WTC11 (cell line): ENCODE measurements around the gene ARMCX6. TPM values are rescaled to one million over a fixed set of nuclear protein-coding genes. Genes with fewer than 3 reads are reported as not detected.
"Not testable (repeated sequence)": the region's sequence is repeated elsewhere in the genome, so short reads cannot be mapped to it uniquely, and the experiment has no call there.

Experiments
- ATAC-seq: fragments of 200-7000 bp; cut with Tn5 transposase; 2 replicates; pipeline ENCODE4 v1.10.0; 2021; ENCODE audit warnings: mild to moderate bottlenecking, moderate library complexity
- CTCF ChIA-PET: fragments of 300-600 bp; sonication (Branson Sonifier 250); formaldehyde crosslinking; loops from one replicate; lab custom pipeline; 2021; ENCODE audit warnings: antibody characterized with exemption; lab: Charles Lee
- POLR2A ChIA-PET: fragments of 350-600 bp; sonication (Branson Sonifier 250); formaldehyde crosslinking; loops from one replicate; lab custom pipeline; 2021; ENCODE audit warnings: antibody characterized with exemption; lab: Charles Lee
- DNase-seq: peaks from one replicate; pipeline ENCODE4 v3.0.0; 2021; ENCODE audit warnings: low spot score
- H3K27ac Mint-ChIP-seq: 2 replicates; pipeline ENCODE4 v1.8.0; 2021; ENCODE audit warnings: mixed read lengths
- H3K27me3 Mint-ChIP-seq: 2 replicates; pipeline ENCODE4 v1.8.0; 2021; ENCODE audit warnings: low read depth, mild to moderate bottlenecking, moderate library complexity, mixed read lengths
- H3K36me3 Mint-ChIP-seq: 2 replicates; pipeline ENCODE4 v1.8.0; 2021; ENCODE audit warnings: mixed read lengths
- H3K4me1 Mint-ChIP-seq: 2 replicates; pipeline ENCODE4 v1.8.0; 2022; ENCODE audit warnings: mixed read lengths
- H3K4me3 Mint-ChIP-seq: 2 replicates; pipeline ENCODE4 v1.8.0; 2021; ENCODE audit warnings: mild to moderate bottlenecking, moderate library complexity, mixed read lengths
- H3K9me3 Mint-ChIP-seq: 2 replicates; pipeline ENCODE4 v1.8.0; 2021; ENCODE audit warnings: mixed read lengths
- ATF1 ChIP-seq: sonication (generic); formaldehyde crosslinking; IDR thresholded peaks from 2 replicates; pipeline ENCODE4 v1.8.1; 2023; ENCODE audit warnings: mild to moderate bottlenecking, moderate library complexity, missing genetic modification reagents
- CREB1 ChIP-seq: sonication (generic); formaldehyde crosslinking; IDR thresholded peaks from 2 replicates; pipeline ENCODE4 v1.8.0; 2023; ENCODE audit warnings: mild to moderate bottlenecking, missing genetic modification reagents
- CREM ChIP-seq: sonication (generic); formaldehyde crosslinking; IDR thresholded peaks from 2 replicates; pipeline ENCODE4 v1.8.1; 2022; ENCODE audit warnings: mild to moderate bottlenecking, missing genetic modification reagents, moderate library complexity
- ELF4 ChIP-seq: sonication (generic); formaldehyde crosslinking; IDR thresholded peaks from 2 replicates; pipeline ENCODE4 v1.8.1; 2022; ENCODE audit warnings: low read depth, mild to moderate bottlenecking, moderate library complexity, missing genetic modification reagents
- ESRRA ChIP-seq: sonication (generic); formaldehyde crosslinking; IDR thresholded peaks from 2 replicates; pipeline ENCODE4 v1.8.1; 2022; ENCODE audit warnings: mild to moderate bottlenecking, missing genetic modification reagents, borderline replicate concordance
- FOXP1 ChIP-seq: sonication (generic); formaldehyde crosslinking; IDR thresholded peaks from 2 replicates; pipeline ENCODE4 v1.8.0; 2022; ENCODE audit warnings: missing genetic modification reagents, mild to moderate bottlenecking, moderate library complexity, borderline replicate concordance
- GABPB1 ChIP-seq: sonication (generic); formaldehyde crosslinking; IDR thresholded peaks from 2 replicates; pipeline ENCODE4 v1.8.1; 2023; ENCODE audit warnings: mild to moderate bottlenecking, missing genetic modification reagents
- GTF2I ChIP-seq: fragments of 250-450 bp; sonication (Bioruptor Pico); conservative IDR thresholded peaks from 2 replicates; pipeline ENCODE4 v1.4.0; 2021; ENCODE audit warnings: mild to moderate bottlenecking
- KAT7 ChIP-seq: sonication (generic); formaldehyde crosslinking; IDR thresholded peaks from 2 replicates; pipeline ENCODE4 v1.8.1; 2023; ENCODE audit warnings: missing genetic modification reagents, mild to moderate bottlenecking, borderline replicate concordance
- NFE2L1 ChIP-seq: sonication (generic); formaldehyde crosslinking; IDR thresholded peaks from 2 replicates; pipeline ENCODE4 v1.8.1; 2023; ENCODE audit warnings: missing genetic modification reagents
- NFYB ChIP-seq: sonication (generic); formaldehyde crosslinking; conservative IDR thresholded peaks from 2 replicates; pipeline ENCODE4 v1.8.0; 2022; ENCODE audit warnings: low read depth, missing genetic modification reagents
- SMAD3 ChIP-seq: sonication (generic); formaldehyde crosslinking; IDR thresholded peaks from 2 replicates; pipeline ENCODE4 v1.8.0; 2022; ENCODE audit warnings: missing genetic modification reagents, mild to moderate bottlenecking, borderline replicate concordance
- TCF7 ChIP-seq: sonication (generic); formaldehyde crosslinking; IDR thresholded peaks from 2 replicates; pipeline ENCODE4 v1.8.0; 2022; ENCODE audit warnings: mild to moderate bottlenecking, low read depth, missing genetic modification reagents, moderate library complexity
- ZBTB21 ChIP-seq: sonication (generic); formaldehyde crosslinking; IDR thresholded peaks from 2 replicates; pipeline ENCODE4 v1.8.1; 2023; ENCODE audit warnings: mild to moderate bottlenecking, missing genetic modification reagents, borderline replicate concordance
- ZNF317 ChIP-seq: sonication (generic); formaldehyde crosslinking; IDR thresholded peaks from 2 replicates; pipeline ENCODE4 v1.8.1; 2023; ENCODE audit warnings: low read depth, mild to moderate bottlenecking, moderate library complexity, missing genetic modification reagents, borderline replicate concordance
- ZNF416 ChIP-seq: fragments of 250-450 bp; sonication (Bioruptor Pico); IDR thresholded peaks from 2 replicates; pipeline ENCODE4 v1.9.0; 2021; ENCODE audit warnings: mild to moderate bottlenecking, inconsistent platforms
- ZNF512 ChIP-seq: sonication (generic); formaldehyde crosslinking; IDR thresholded peaks from 2 replicates; pipeline ENCODE4 v1.8.1; 2022; ENCODE audit warnings: missing genetic modification reagents, borderline replicate concordance
- total RNA-seq: library from RNA; stranded (reverse); gene quantifications from 3 replicates; pipeline ENCODE4 v1.2.3, GENCODE V29; 2021
- TF ChIP-seq, protein P1 (sequence below): sonication (generic); formaldehyde crosslinking; IDR thresholded peaks from 2 replicates; pipeline ENCODE4 v1.8.1; 2022; ENCODE audit warnings: low read depth, mild to moderate bottlenecking, moderate library complexity, missing genetic modification reagents, borderline replicate concordance
- TF ChIP-seq, protein P2 (sequence below): sonication (generic); formaldehyde crosslinking; IDR thresholded peaks from 2 replicates; pipeline ENCODE4 v1.8.1; 2023; ENCODE audit warnings: mild to moderate bottlenecking, missing genetic modification reagents, moderate library complexity
- TF ChIP-seq, protein P3 (sequence below): fragments of 250-450 bp; sonication (Bioruptor Pico); IDR thresholded peaks from 2 replicates; pipeline ENCODE4 v1.9.0; 2021; ENCODE audit warnings: moderate library complexity, mild to moderate bottlenecking, inconsistent platforms, borderline replicate concordance
- TF ChIP-seq, protein P4 (sequence below): fragments of 250-450 bp; sonication (Bioruptor Pico); IDR thresholded peaks from 2 replicates; pipeline ENCODE4 v2.1.2; 2022; ENCODE audit warnings: mild to moderate bottlenecking, moderate library complexity

ARMCX6 gene
- total RNA-seq, 1 experiment from 2014 or later, result 27.0 TPM

GRCh38 chrX:101619364-101619763 is 1.6 kb upstream of the ARMCX6 start (continued):
- TF ChIP-seq CREB1 (CRISPR knock-in tag), result no peak
- no peak for TF ChIP-seq ATF1 (CRISPR knock-in tag)

DNA sequence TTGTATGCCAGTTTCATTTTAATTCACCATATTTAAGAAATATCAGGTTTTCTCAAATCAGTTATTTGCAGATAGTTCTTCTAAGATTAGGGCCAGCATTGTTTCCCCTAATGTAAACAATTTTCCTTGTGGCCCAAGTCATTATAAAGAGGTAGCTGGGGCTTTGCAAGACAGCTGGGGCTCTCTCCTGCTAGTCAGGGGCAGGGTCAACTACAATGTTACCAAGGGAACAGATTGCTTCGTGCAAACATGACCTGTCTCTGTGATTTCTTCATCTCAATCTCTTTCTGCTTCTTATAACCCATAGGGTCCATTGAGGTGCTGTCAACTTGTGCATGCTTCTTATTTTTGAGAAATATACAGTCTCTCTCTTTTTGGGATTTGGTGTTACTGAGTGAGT is 12.1 kb downstream of the ARMCX6 start:
- ChIA-PET POLR2A (no interaction called here), CTCF (no interaction called here)
- Mint-ChIP-seq H3K9me3 (no peaks in the 10 kb centered on the region), H3K27ac (no peak overlapping the region), H3K36me3 (no peaks in the 10 kb centered on the region), H3K27me3 (no peaks in the 10 kb centered on the region), H3K4me1 (no peaks in the 10 kb centered on the region), H3K4me3 (no peak overlapping the region)
- DNase-seq, result no peak
- no peak for ATAC-seq
- no peak for TF ChIP-seq FOXP1 (CRISPR knock-in tag)
- no peak for TF ChIP-seq KAT7 (CRISPR knock-in tag)
- TF ChIP-seq, protein P1, sequence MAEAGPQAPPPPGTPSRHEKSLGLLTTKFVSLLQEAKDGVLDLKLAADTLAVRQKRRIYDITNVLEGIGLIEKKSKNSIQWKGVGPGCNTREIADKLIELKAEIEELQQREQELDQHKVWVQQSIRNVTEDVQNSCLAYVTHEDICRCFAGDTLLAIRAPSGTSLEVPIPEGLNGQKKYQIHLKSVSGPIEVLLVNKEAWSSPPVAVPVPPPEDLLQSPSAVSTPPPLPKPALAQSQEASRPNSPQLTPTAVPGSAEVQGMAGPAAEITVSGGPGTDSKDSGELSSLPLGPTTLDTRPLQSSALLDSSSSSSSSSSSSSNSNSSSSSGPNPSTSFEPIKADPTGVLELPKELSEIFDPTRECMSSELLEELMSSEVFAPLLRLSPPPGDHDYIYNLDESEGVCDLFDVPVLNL (CRISPR knock-in tag), result no peak

DNA sequence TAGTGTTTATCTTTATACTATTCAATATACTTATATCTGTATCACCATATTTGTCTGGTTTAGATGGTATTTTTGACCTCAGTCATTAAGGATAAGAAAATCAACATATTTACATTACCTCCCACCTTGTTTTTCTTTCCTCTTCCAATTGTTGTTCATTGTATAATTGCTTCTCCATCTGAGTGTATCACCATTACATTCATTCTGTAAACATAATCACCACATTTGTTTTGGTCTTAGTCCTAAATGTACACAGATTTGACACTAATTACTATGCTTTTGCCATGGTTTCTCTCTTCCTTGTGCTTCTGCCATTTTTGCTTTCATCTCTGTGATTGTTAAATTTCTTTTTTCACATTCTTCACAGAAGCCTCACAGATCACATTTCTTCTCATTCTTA is 12.7 kb downstream of the ARMCX6 start:
- no peak for ATAC-seq
- CTCF ChIA-PET, result no interaction called here
- no peaks in the 10 kb centered on the region for H3K36me3 Mint-ChIP-seq

DNA sequence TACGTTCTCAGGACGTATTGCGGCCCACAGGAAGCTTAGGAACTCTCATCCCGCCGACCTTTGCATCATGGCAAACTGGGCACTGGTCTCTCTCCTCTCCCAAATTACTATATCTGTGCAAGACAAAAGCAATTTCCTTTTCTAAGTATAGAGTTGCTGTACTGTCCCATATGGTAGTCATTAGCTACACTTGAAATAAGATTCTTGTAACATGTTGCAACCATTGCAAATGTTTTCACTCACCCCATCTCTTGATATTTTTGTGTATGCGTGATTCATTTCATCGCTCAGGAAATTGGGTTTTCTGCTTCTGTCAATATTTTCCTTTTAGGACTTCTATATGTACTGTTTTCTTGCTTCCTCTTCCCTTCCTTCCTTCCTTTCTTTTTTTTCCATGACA is 15.7 kb downstream of the ARMCX6 start:
- H3K4me3 Mint-ChIP-seq, result no peak overlapping the region
- TF ChIP-seq SMAD3 (CRISPR knock-in tag), result no peak
- TF ChIP-seq, protein P2, sequence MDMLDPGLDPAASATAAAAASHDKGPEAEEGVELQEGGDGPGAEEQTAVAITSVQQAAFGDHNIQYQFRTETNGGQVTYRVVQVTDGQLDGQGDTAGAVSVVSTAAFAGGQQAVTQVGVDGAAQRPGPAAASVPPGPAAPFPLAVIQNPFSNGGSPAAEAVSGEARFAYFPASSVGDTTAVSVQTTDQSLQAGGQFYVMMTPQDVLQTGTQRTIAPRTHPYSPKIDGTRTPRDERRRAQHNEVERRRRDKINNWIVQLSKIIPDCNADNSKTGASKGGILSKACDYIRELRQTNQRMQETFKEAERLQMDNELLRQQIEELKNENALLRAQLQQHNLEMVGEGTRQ (CRISPR knock-in tag), result no peak
- TF ChIP-seq, protein P3, sequence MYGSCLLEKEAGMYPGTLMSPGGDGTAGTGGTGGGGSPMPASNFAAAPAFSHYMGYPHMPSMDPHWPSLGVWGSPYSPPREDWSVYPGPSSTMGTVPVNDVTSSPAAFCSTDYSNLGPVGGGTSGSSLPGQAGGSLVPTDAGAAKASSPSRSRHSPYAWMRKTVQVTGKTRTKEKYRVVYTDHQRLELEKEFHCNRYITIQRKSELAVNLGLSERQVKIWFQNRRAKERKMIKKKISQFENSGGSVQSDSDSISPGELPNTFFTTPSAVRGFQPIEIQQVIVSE (CRISPR knock-in tag), result no peak
- TF ChIP-seq CREM (CRISPR knock-in tag), result no peak
- TF ChIP-seq GTF2I, result no peak
- TF ChIP-seq ESRRA (CRISPR knock-in tag), result no peak
- no peak for TF ChIP-seq NFYB (CRISPR knock-in tag)
- no peak overlapping the region for H3K27ac Mint-ChIP-seq
- H3K9me3 Mint-ChIP-seq, result no peaks in the 10 kb centered on the region
- POLR2A ChIA-PET, result no interaction called here
- H3K36me3 Mint-ChIP-seq, result no peaks in the 10 kb centered on the region
- DNase-seq, result no peak
- no peaks in the 10 kb centered on the region for H3K27me3 Mint-ChIP-seq
- no peak for ATAC-seq
- no peaks in the 10 kb centered on the region for H3K4me1 Mint-ChIP-seq
- CTCF ChIA-PET, result no interaction called here

More for the DNA sequence above, 12.7 kb downstream of the ARMCX6 start:
- Mint-ChIP-seq H3K27ac (no peak overlapping the region), H3K4me3 (no peak overlapping the region), H3K4me1 (no peaks in the 10 kb centered on the region), H3K9me3 (no peaks in the 10 kb centered on the region), H3K27me3 (no peaks in the 10 kb centered on the region)
- POLR2A ChIA-PET, result no interaction called here
- TF ChIP-seq ZBTB21 (CRISPR knock-in tag) (no peak), ZNF317 (no peak), NFYB (CRISPR knock-in tag) (no peak), ELF4 (CRISPR knock-in tag) (no peak), ZNF512 (CRISPR knock-in tag) (no peak), TCF7 (no peak), GABPB1 (CRISPR knock-in tag) (no peak), NFE2L1 (CRISPR knock-in tag) (no peak), ZNF416 (CRISPR knock-in tag) (no peak)
- TF ChIP-seq, protein P4, sequence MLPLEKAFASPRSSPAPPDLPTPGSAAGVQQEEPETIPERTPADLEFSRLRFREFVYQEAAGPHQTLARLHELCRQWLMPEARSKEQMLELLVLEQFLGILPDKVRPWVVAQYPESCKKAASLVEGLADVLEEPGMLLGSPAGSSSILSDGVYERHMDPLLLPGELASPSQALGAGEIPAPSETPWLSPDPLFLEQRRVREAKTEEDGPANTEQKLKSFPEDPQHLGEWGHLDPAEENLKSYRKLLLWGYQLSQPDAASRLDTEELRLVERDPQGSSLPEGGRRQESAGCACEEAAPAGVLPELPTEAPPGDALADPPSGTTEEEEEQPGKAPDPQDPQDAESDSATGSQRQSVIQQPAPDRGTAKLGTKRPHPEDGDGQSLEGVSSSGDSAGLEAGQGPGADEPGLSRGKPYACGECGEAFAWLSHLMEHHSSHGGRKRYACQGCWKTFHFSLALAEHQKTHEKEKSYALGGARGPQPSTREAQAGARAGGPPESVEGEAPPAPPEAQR (CRISPR knock-in tag), result no peak
- DNase-seq, result no peak

DNA sequence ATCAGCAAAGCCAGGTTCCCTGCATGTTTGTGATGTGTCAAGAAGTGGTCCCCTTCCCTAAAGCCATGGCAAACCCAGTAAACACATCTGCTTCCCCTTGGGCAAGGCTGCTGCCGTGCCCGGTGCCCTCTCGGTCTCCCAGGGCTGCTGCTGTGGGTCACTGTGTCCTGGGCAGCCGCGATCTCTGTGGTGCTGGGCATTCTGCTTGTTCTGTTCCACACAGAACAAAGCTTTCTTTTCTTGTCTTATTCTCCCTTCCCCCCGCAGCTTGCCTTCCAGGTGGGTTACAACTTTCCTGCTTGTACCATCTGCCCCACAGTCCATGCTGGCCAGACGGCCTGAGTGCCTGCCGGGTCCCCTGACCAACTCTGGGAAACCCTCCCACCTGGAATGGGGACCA is 18.2 kb downstream of the ARMCX6 start:
- DNase-seq, H3K27me3 Mint-ChIP-seq, CTCF ChIA-PET, POLR2A ChIA-PET, H3K4me3 Mint-ChIP-seq, H3K27ac Mint-ChIP-seq, ATAC-seq, H3K9me3 Mint-ChIP-seq, H3K36me3 Mint-ChIP-seq, H3K4me1 Mint-ChIP-seq: not testable (repeated sequence)
